ENCODE results near the gene DAD1. TPM values are rescaled to one million over a fixed set of nuclear protein-coding genes. Genes with fewer than 3 reads are reported as not detected.

Gene DAD1
- total and polyA plus RNA-seq, 7 donors, result 77.8 to 277 (median 118) TPM

GRCh38 chr14:22597771-22598098 lies 8.7 kb upstream of the DAD1 start:
- intact Hi-C loops (cut with DNase I), result no loop called here
- peak overlapping the region; percentile 94 for H3K27ac ChIP-seq
- H3K4me1 ChIP-seq, result peaks cover 23% of the 10 kb centered on the region
- H3K36me3 ChIP-seq (ENCODE audit: insufficient read depth in 1 of 2, low read depth in 1 of 2), result peaks cover 0 to 19% of the 10 kb centered on the region in 2 donors
- H3K4me3 ChIP-seq, result peak overlapping the region; percentile 97
- DNase-seq (no peak), ATAC-seq (no peak)
- H3K9me3 ChIP-seq, result no peaks in the 10 kb centered on the region
- TF ChIP-seq CTCF (IDR thresholded peaks at IDR 0.05), result no peak
- no peaks in the 10 kb centered on the region for H3K27me3 ChIP-seq (ENCODE audit: insufficient read depth in 3 of 3, low read length in 2 of 3)
- WGBS, 3 donors, result 9 to 14% (median 10%) methylated on average over 9 of the region's 9 CpGs

GRCh38 chr14:22597265-22597664 lies 8.2 kb upstream of the DAD1 start:
- H3K4me3 ChIP-seq, result peak overlapping the region; percentile 97
- DNase-seq (no peak), ATAC-seq (no peak)
- peaks cover 23% of the 10 kb centered on the region for H3K4me1 ChIP-seq
- intact Hi-C loops (cut with DNase I), result no loop called here
- H3K9me3 ChIP-seq, result no peaks in the 10 kb centered on the region
- no peak for TF ChIP-seq CTCF (IDR thresholded peaks at IDR 0.05)
- WGBS, 3 donors, result 84 to 92% (median 88%) methylated on average over 6 of the region's 6 CpGs
- H3K27ac ChIP-seq, result no peak overlapping the region
- H3K27me3 ChIP-seq (ENCODE audit: insufficient read depth in 3 of 3, low read length in 2 of 3), result no peaks in the 10 kb centered on the region
- H3K36me3 ChIP-seq (ENCODE audit: insufficient read depth in 1 of 2, low read depth in 1 of 2), result peaks cover 0 to 14% of the 10 kb centered on the region in 2 donors

- Histone ChIP-seq H3K27ac (no peak overlapping the region), H3K36me3 (ENCODE audit: insufficient read depth in 1 of 2, low read depth in 1 of 2) (peaks cover 0 to 6% of the 10 kb centered on the region in 2 donors), H3K27me3 (ENCODE audit: insufficient read depth in 3 of 3, low read length in 2 of 3) (no peaks in the 10 kb centered on the region), H3K4me3 (no peak overlapping the region), H3K9me3 (no peaks in the 10 kb centered on the region), H3K4me1 (peaks cover 21% of the 10 kb centered on the region)
- intact Hi-C loops (cut with DNase I), result no loop called here
- ATAC-seq, result no peak
- 73 to 90% (median 81%) methylated on average over 3 of the region's 3 CpGs for WGBS, 3 donors
- no peak for TF ChIP-seq CTCF (IDR thresholded peaks at IDR 0.05)
- DNase-seq, result no peak
Observed at GRCh38 chr14:22596354-22596879, 7.4 kb upstream of the DAD1 start.

GRCh38 chr14:22594156-22594716 lies 5.2 kb upstream of the DAD1 start:
- 49 to 59% (median 52%) methylated on average over 4 of the region's 4 CpGs for WGBS, 3 donors
- no peak for TF ChIP-seq CTCF (IDR thresholded peaks at IDR 0.05)
- H3K27me3 ChIP-seq (ENCODE audit: insufficient read depth in 3 of 3, low read length in 2 of 3), result no peaks in the 10 kb centered on the region
- no peak for ATAC-seq
- no peak overlapping the region for H3K27ac ChIP-seq
- no peaks in the 10 kb centered on the region for H3K36me3 ChIP-seq (ENCODE audit: insufficient read depth in 1 of 2, low read depth in 1 of 2)
- H3K4me3 ChIP-seq, result no peak overlapping the region
- peaks cover 7% of the 10 kb centered on the region for H3K4me1 ChIP-seq
- DNase-seq, result no peak
- no peaks in the 10 kb centered on the region for H3K9me3 ChIP-seq
- intact Hi-C loops (cut with DNase I), result no loop called here

- DNase-seq (no peak), ATAC-seq (no peak)
- H3K27ac ChIP-seq, result no peak overlapping the region
- no peaks in the 10 kb centered on the region for H3K36me3 ChIP-seq (ENCODE audit: insufficient read depth in 1 of 2, low read depth in 1 of 2)
- peaks cover 4% of the 10 kb centered on the region for H3K4me1 ChIP-seq
- WGBS, 3 donors, result 75 to 81% (median 80%) methylated on average over 2 of the region's 2 CpGs
- no peak overlapping the region for H3K4me3 ChIP-seq
- H3K27me3 ChIP-seq (ENCODE audit: insufficient read depth in 3 of 3, low read length in 2 of 3), result no peaks in the 10 kb centered on the region
- intact Hi-C loops (cut with DNase I), result no loop called here
- no peaks in the 10 kb centered on the region for H3K9me3 ChIP-seq
- no peak for TF ChIP-seq CTCF (IDR thresholded peaks at IDR 0.05)
Observed at GRCh38 chr14:22593601-22594000, 4.6 kb upstream of the DAD1 start.
